Uterus (tissue), 4 donors: ENCODE measurements around the gene ERICH2. TPM values are rescaled to one million over a fixed set of nuclear protein-coding genes. Genes with fewer than 3 reads are reported as not detected.

Source experiments
- DNase-seq, 2 donors: peaks; one replicate each; pipeline ENCODE4 v3.0.0-alpha.2; 2019 to 2020
- H3K27ac ChIP-seq, 2 donors: fragments of 200-600 bp; sonication (generic); 1 replicate in 1 of 2; 2 replicates in 1 of 2; pipeline ENCODE4 v1.5.1; 2016 to 2018
- H3K27me3 ChIP-seq, 2 donors: fragments of 200-600 bp; sonication (generic); one replicate each; pipeline ENCODE4 v1.5.1; 2018 to 2019; ENCODE audit warnings: control low read depth in 1 of 2
- H3K36me3 ChIP-seq, 2 donors: fragments of 200-600 bp; sonication (generic); one replicate each; pipeline ENCODE4 v1.5.1; 2019; ENCODE audit warnings: control low read depth in 1 of 2
- H3K4me1 ChIP-seq, 2 donors: fragments of 200-600 bp; sonication (generic); one replicate each; pipeline ENCODE4 v1.5.1; 2018 to 2019; ENCODE audit warnings: control low read depth in 1 of 2
- H3K4me3 ChIP-seq, 2 donors: fragments of 200-600 bp; sonication (generic); 1 replicate in 1 of 2; 2 replicates in 1 of 2; pipeline ENCODE4 v1.5.1; 2018 to 2019; ENCODE audit warnings: mild to moderate bottlenecking in 1 of 2
- H3K9me3 ChIP-seq, 2 donors: fragments of 200-600 bp; sonication (generic); one replicate each; pipeline ENCODE4 v1.5.1; 2019; ENCODE audit warnings: control low read depth in 1 of 2
- POLR2A ChIP-seq, 2 donors: fragments of 450-650 bp; IDR thresholded peaks; one replicate each; pipeline ENCODE4 v1.6.1; 2016; ENCODE audit warnings: antibody characterized with exemption in 2 of 2, mild to moderate bottlenecking in 1 of 2, moderate library complexity in 1 of 2
- intact Hi-C: fragments of 100-400 bp; cut with DNase I; formaldehyde crosslinking; loops from one replicate; pipeline ENCODE4 v1.15.1; 2023; ENCODE audit warnings: low total_unique reads
- total RNA-seq, 4 donors: library from RNA; depleted of rRNA in 3 of 4; stranded (reverse); fragments of >200 nt in 3 of 4; gene quantifications; one replicate each; pipeline versions ENCODE4 v1.1.0 to v1.2.4, GENCODE V29; 2014 to 2023
- TF ChIP-seq, protein P1 (sequence below), 4 experiments: fragments of 200-600 bp in 2 of 4; fragments of 450-650 bp in 2 of 4; sonication (generic) in 2 of 4; IDR thresholded peaks; one replicate each; pipeline ENCODE4 v1.5.1; 2016 to 2019; ENCODE audit warnings: antibody characterized with exemption in 4 of 4, mild to moderate bottlenecking in 2 of 4, moderate library complexity in 1 of 4
- donor health status: DM: yes; HTN: yes; CAD: no.

Gene ERICH2
- total RNA-seq, 4 donors from 2014 or later = 2.2 TPM; not detected in 3

- DNase-seq = no peak
- intact Hi-C loops = no loop called here
- Histone ChIP-seq H3K4me3 (no peak overlapping the region), H3K9me3 (no peaks in the 10 kb centered on the region), H3K36me3 (no peaks in the 10 kb centered on the region), H3K27me3 (no peaks in the 10 kb centered on the region), H3K27ac (no peak overlapping the region), H3K4me1 (no peaks in the 10 kb centered on the region)
- TF ChIP-seq POLR2A (IDR thresholded peaks at IDR 0.05) = no peak
- TF ChIP-seq, protein P1, sequence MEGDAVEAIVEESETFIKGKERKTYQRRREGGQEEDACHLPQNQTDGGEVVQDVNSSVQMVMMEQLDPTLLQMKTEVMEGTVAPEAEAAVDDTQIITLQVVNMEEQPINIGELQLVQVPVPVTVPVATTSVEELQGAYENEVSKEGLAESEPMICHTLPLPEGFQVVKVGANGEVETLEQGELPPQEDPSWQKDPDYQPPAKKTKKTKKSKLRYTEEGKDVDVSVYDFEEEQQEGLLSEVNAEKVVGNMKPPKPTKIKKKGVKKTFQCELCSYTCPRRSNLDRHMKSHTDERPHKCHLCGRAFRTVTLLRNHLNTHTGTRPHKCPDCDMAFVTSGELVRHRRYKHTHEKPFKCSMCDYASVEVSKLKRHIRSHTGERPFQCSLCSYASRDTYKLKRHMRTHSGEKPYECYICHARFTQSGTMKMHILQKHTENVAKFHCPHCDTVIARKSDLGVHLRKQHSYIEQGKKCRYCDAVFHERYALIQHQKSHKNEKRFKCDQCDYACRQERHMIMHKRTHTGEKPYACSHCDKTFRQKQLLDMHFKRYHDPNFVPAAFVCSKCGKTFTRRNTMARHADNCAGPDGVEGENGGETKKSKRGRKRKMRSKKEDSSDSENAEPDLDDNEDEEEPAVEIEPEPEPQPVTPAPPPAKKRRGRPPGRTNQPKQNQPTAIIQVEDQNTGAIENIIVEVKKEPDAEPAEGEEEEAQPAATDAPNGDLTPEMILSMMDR (IDR thresholded peaks at IDR 0.05) = no peak
These were observed 58.9 kb downstream of the ERICH2 start for GRCh38 chr2:170829036-170829435.

- no peak for DNase-seq
- Histone ChIP-seq H3K9me3 (no peaks in the 10 kb centered on the region), H3K4me3 (no peak overlapping the region), H3K27ac (no peak overlapping the region), H3K4me1 (no peaks in the 10 kb centered on the region), H3K36me3 (no peaks in the 10 kb centered on the region), H3K27me3 (no peaks in the 10 kb centered on the region)
- intact Hi-C loops = no loop called here
- TF ChIP-seq, protein P1 (IDR thresholded peaks at IDR 0.05) = no peak
- TF ChIP-seq POLR2A (IDR thresholded peaks at IDR 0.05) = no peak
These were observed 60.0 kb downstream of the ERICH2 start for GRCh38 chr2:170830166-170830565.

- intact Hi-C loops = no loop called here
- TF ChIP-seq POLR2A (IDR thresholded peaks at IDR 0.05) = no peak
- TF ChIP-seq, protein P1 (IDR thresholded peaks at IDR 0.05) = no peak
- no peak overlapping the region for H3K4me3 ChIP-seq
- no peaks in the 10 kb centered on the region for H3K27me3 ChIP-seq
- no peaks in the 10 kb centered on the region for H3K36me3 ChIP-seq
- H3K9me3 ChIP-seq = no peaks in the 10 kb centered on the region
- DNase-seq = no peak
- H3K4me1 ChIP-seq = no peaks in the 10 kb centered on the region
- H3K27ac ChIP-seq = no peak overlapping the region
These were observed 60.9 kb downstream of the ERICH2 start for GRCh38 chr2:170831115-170831514.

GRCh38 chr2:170836027-170836426, 65.8 kb downstream of the ERICH2 start:
- Histone ChIP-seq H3K4me1 (no peaks in the 10 kb centered on the region), H3K27ac (no peak overlapping the region), H3K9me3 (no peaks in the 10 kb centered on the region), H3K4me3 (no peak overlapping the region), H3K36me3 (no peaks in the 10 kb centered on the region), H3K27me3 (no peaks in the 10 kb centered on the region)
- intact Hi-C loops = no loop called here
- DNase-seq = no peak
- no peak for TF ChIP-seq POLR2A (IDR thresholded peaks at IDR 0.05)
- TF ChIP-seq, protein P1 (IDR thresholded peaks at IDR 0.05) = no peak

GRCh38 chr2:170840717-170841210, 70.6 kb downstream of the ERICH2 start:
- Histone ChIP-seq H3K27ac (no peak overlapping the region), H3K4me3 (no peak overlapping the region), H3K36me3 (no peaks in the 10 kb centered on the region), H3K4me1 (no peaks in the 10 kb centered on the region), H3K9me3 (no peaks in the 10 kb centered on the region), H3K27me3 (no peaks in the 10 kb centered on the region)
- intact Hi-C loops = no loop called here
- DNase-seq = no peak
- no peak for TF ChIP-seq POLR2A (IDR thresholded peaks at IDR 0.05)
- TF ChIP-seq, protein P1 (IDR thresholded peaks at IDR 0.05) = no peak
